ENCODE results near the gene ACAD10. TPM values are rescaled to one million over a fixed set of nuclear protein-coding genes. Genes with fewer than 3 reads are reported as not detected.

The ACAD10 gene
- total RNA-seq, 1 donor from 2014 or later: 27.3 TPM

DNA sequence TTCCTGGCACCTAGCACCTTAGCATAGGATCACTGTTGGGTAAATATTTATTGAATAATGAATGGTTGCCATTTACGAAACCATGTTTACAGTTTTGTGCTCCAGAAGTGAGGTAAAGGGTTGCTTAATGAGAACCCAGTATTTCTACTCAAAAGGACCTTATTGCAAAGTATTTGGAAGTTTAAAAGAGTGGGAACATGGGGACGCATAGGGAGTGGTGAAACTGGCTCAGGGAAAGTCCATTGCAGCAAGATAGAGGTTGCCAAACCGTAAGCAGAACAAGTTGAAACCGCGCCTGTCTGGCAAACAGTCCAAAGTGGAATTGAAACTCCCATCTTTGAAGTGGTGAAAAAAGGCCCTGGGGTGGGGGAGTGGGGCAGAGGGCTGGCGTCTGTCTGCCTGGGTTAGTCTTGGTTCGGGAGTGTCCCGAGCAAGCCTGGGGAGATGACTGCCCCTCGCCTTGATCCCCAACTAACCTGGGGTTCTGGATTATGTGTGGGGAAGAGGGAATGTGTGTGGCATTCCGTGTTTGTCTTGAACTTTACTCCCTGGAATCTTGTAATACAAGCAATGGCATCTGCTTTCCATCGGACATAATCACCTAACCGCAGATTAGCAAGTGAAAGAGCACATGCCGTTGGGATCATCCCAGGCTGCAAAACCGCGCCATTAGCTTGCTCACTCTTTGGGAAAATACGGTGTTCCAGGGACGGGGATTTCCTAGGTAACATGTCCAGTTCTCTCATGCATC is 88.1 kb downstream of the ACAD10 start:
- ATAC-seq: peak; percentile 31
- peak; percentile 90 for DNase-seq (ENCODE audit: low spot score)

DNA sequence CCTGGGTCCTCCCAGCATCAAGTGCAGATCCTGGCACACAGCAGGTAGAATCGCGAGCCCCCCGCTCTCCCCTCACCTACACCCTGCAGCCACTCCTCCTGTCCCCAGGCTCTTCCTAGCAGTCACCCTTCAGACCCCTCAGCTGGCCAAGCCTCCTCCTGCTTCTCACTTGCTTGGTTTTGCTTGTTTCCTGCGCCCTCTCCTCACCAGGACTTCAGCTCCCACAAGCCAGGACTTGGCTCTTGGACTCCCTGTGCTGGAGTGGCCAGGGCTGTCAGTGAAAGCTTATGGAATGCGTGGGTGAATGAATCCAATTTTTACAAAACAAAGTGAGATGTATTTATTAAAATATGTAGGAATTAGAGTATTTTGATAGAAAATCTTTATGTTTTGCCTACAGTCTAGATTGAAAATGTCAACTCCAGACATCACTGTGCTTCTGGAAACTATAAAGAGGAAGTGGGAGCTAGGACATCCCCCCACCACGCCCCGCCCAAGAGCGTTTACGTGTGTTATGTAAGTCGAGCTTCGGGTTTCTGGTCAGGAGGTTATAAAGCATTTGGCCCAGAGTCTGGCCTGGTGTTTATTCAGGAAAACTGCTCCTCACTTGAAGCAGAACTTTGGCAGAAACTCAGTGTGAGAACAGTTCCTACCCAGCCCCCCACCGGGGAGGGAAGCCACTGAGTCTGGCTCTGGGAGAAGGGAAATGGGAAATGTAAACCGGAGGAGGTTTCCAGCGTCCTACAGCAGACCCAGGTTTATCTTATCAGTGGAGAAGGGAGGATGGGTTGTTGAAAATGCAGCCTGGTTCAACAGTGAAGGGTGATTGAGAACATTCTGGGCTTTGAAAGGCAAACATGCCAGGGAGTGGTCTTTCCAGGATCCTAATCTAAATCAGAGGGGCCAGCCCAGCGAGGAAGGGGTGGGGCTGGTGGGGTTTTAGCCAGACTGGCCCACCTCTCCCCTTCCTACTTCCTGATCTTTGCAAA is 89.6 kb downstream of the ACAD10 start:
- ATAC-seq: peak; percentile 52
- peak; percentile 94 for DNase-seq (ENCODE audit: low spot score)

DNA sequence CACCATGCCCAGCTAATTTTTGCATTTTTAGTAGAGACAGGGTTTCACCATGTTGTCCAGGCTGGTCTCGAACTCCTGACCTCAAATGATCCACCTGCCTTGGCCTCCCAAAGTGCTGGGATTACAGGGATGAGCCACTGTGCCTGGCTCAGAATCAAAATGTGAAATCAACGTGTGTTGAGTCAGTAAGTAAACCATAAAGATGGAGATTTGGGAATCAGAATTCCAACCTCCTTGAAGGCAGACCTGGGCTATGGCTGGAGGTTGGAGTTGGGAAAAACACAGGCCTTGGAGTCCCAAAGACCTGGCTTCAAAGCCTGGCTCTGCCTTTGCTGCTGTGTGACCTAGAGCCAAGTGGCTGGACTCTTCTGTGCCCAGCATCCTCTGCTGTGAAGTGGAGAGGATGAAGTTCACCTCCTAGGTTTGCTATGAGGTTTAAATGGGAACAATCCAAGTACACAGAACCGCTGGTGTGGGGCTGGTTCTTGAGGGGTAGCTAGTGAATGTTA is 91.0 kb downstream of the ACAD10 start:
- peak; percentile 8 for ATAC-seq

DNA sequence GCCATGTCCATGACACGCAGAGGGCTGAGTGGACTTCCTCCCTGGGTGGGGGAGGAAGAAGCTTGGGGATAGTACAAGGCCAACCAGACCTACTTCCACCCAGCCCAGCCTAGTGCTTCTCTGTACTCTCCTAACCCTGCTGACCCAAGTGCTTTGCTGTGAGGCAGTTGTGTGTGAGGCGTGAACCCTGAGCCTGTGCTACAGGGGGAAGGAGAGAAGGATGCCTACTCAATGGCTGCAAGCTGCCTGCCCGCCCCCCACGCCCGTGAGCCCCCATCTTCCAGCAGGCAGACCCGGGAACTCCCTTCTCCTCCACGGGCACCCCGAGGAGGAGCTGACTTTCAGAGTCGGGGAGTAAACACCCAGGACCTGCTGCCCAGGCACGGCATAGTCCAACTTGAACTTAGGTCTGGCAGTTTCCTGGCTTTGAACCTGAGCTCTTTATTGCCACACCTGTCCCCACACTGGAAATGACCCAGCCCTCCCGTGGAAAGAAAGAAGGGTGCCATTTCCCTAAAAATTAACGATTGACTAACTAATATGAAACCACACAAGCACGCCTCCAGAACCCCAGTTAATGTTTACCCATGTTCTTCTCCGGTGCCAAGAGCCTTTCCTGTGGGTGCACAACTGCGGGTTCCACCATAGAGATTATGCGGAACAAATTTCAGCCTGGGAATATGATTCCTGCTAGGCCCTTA is 91.6 kb downstream of the ACAD10 start:
- DNase-seq (ENCODE audit: low spot score) (peak; percentile 91), ATAC-seq (peak; percentile 59)

More for the DNA sequence above, 91.0 kb downstream of the ACAD10 start:
- DNase-seq (ENCODE audit: low spot score): no peak

DNA sequence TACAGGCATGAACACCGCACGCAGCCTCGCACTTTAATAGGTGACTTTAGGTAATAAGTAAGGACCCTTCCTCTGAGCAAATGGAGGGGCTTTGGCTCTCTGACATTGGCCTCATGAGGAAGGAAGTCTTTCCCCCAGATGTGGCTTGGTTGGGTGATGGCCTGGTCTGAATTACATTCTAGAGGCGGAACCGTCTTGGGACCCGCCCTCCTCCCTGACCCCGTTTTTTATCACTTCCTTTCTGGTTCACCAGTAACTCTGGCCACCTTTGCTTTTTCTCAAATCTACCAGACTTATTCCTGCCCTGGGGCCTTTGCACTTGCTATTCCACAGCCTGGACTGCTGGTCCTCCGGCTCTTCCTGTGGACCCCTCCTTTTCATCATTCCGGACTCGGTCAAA is 94.3 kb downstream of the ACAD10 start:
- ATAC-seq (no peak), DNase-seq (ENCODE audit: low spot score) (no peak)

DNA sequence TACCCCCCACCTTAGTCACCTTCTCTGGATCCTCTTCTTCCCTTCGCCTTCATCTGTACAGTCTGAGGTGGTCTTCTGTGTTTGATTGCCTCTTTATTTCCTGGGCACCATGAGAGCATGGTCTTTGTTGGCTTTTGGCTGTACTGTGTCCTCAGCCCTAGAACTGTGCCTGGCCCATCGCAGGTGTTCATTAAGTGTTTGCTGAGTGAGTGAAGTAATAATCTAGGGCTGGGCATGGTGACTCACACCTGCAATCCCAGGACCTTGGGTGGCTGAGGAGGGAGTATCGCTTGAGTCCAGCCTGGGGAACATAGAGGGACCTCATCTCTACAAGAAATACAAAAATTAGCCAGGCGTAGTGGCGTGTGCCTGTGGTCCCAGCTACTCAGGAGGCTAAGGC is 94.8 kb downstream of the ACAD10 start:
- ATAC-seq (no peak), DNase-seq (ENCODE audit: low spot score) (no peak)

DNA sequence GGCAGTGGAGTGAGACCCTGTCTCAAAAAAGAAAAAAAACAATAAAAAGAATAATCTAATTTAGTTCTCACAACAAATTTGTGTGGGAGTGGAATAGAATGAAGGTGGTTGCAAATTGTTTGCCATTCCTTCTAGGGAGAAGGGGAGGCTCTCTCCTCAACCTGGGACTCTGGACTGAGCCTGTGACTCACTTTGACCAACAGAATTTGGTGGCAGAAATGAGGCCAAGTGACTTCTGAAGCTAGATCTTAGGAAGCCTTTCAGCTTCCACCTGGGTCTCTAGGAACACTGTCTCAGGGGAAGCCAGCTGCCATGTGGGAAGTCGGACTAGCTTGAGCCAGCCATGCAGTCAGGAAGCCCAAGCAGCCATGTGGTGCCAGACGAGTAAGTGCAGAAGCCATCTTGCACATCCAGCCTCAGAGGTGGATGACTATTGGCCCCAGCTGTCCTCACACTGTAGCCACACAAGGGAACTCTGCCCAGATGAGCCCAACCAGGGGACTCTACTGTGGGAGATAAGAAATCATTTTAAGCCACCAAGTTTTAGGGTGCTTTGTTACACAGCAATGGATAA is 95.3 kb downstream of the ACAD10 start:
- ATAC-seq (no peak), DNase-seq (ENCODE audit: low spot score) (no peak)

DNA sequence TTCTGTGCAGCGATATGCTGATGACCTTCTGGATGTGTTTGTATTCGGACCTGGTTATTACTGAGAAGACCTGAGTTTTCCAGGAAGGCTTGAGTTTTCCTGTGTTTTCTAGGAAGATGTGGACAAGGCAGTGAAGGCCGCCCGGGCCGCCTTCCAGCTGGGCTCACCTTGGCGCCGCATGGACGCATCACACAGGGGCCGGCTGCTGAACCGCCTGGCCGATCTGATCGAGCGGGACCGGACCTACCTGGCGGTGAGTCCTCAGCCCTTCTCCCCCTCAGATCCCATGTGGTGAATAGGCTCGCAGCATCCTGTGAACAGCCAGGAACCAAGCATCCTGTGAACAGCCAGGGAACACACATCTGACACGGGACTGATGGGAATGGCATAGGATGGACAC is 97.2 kb downstream of the ACAD10 start:
- DNase-seq (ENCODE audit: low spot score) (no peak), ATAC-seq (peak; percentile 6)

DNA sequence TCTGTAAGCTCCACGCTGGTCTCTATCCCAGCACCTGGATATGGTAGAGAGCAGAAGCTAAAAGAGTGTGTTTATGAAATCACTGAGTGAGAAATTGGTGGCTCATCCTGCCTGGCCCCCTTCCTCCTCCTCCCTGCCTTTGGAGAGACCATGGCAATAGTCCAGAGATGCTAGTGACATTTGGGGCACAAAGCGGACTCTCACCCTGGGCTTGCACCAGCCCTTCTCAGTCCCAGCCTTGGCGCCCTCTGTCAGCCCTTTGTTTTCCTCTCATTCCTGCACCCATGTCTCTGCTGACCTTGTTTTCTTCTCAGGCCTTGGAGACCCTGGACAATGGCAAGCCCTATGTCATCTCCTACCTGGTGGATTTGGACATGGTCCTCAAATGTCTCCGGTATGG is 99.1 kb downstream of the ACAD10 start:
- DNase-seq (ENCODE audit: low spot score): peak; percentile 79

DNA sequence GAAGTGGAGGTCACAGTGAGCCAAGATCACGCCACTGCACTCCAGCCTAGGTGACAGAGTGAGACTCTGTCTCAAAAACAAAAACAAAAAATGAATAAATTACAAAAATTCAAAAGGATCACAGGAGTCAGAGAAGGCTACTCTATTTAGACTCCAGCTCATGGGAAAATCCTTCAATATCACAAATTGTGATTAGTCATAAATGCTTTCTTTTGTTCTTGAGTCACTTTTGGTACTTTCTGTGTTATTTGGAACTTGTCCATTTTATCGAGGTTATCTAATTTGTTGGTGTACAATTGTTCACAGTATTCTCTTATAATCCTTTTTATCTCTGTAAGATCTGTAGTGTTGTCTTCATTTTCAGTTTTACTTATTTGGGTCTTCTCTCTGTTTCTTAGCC is 99.8 kb downstream of the ACAD10 start:
- DNase-seq (ENCODE audit: low spot score): no peak
- ATAC-seq: no peak

More for the DNA sequence above, 99.1 kb downstream of the ACAD10 start:
- peak; percentile 41 for ATAC-seq

DNA sequence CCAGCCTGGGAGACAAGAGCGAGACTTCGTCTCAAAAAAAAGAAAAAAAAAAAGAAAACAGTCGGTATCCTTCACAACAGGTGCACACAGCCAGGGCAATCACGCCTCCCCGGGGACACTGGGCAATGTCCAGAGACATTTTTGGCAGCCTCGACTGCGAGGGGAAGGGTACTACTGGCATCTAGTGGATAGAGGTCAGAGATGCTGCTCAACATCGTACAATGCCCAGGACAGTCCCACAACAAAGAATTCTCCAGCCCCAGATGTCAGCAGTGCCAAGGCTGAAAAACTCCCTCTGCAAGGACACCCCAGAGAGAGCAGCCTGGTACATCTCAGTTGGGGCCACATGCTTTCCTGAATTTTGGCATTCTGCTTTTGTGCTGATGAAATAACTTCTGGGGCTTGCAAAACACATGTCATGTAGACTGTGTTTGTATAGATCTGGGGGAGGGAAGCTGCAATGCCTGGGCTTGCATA is 102.4 kb downstream of the ACAD10 start:
- peak; percentile 94 for DNase-seq (ENCODE audit: low spot score)

DNA sequence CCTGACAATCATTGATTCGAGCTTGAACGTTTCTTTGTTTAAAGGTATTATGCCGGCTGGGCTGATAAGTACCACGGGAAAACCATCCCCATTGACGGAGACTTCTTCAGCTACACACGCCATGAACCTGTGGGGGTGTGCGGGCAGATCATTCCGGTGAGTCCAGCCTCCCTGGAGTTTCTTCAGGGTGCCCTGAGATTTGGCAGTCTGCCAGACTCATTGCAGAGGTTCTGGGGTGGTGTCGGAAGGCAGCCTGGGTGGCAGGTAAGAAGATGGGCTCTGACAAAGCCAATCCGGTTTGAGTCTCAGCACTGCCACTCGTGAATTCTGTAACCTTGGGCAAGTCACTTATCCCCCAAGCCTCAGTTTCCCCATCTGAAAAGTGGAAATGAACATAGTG is 103.9 kb downstream of the ACAD10 start:
- ATAC-seq: no peak

More for the DNA sequence above, 102.4 kb downstream of the ACAD10 start:
- ATAC-seq: peak; percentile 51

DNA sequence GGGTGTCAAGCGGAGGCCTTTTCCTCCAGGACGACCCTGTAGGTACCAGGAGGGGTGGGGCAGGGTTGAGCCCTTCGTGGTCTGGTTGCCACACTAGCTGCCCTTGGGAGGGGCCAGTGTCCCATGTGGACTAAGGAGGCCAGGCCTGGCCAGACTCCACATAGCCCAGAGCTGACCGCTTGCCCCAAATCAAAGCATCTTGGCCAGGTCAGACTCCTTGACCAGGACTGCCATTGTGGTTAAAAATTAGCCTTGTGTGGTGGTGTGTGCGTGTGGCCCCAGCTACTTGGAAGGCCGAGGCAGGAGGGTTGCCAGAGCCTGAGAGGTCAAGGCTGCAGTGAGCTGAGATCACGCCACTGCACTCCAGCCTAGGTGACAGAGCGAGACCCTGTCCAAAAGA is 105.7 kb downstream of the ACAD10 start:
- peak; percentile 94 for DNase-seq (ENCODE audit: low spot score)
- ATAC-seq: peak; percentile 56

More for the DNA sequence above, 103.9 kb downstream of the ACAD10 start:
- no peak for DNase-seq (ENCODE audit: low spot score)

DNA sequence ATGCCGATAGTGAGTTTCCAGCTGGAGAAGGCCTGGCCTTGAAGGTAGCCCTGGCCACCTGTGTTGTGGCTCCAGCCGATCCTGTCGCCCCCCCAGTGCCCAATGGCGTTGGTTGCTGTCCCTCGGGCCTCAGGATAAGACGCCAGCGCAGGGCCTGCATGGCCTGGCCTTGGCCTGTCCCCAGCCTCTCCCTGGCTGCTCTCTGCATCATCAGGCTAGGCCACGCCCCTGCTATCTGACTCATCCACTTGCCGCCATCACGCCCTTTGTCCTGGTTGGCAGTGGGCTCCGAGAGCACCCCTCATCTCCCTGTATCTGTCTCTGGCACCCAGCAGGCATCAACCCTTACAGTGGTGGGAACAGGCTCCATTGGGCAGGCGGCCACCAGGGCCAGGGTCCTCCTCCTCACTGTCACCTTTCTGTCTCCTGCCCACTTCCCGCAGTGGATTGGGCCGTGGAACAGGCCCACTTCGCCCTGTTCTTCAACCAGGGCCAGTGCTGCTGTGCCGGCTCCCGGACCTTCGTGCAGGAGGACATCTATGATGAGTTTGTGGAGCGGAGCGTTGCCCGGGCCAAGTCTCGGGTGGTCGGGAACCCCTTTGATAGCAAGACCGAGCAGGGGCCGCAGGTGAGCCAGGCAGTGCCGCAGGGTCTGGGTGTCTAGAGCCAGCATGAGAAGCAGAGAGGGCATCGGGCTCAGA is 106.5 kb downstream of the ACAD10 start:
- DNase-seq (ENCODE audit: low spot score) (peak; percentile 85), ATAC-seq (peak; percentile 56)

DNA sequence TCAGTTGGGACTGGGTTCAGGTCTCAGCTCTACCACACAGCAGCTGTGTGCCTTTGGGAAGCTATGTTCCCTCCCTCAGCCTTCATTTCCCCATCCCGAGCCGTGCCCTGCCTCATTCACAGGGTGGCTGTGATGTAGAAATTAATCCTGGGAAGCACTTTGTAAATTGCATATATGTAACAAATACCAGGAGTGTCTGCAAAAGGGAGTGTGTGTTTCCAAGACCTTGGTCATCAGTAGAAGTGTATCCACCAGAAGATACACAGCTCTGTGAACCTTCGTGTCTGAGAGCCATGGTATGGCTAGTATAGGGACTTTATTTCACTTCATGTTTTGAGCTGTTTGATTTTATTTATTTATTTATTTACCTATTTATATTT is 107.0 kb downstream of the ACAD10 start:
- ATAC-seq: no peak

DNA sequence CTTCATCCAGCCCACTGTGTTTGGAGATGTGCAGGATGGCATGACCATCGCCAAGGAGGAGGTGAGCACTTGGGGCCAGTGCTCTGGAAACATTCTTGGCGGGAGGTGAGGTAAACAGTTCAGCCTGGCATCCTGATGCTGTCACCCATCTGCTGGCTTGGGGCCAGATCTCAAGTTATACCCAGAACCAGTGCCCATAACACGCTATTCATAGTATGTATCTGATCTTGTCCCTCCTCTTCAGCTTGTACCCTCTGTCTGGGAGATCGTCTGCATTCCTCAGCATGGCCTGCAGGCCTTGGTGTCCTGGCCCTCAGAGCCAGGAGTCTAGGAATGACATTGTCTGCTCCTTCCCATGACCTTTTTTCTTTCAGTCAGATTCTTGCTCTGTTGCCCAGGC is 112.3 kb downstream of the ACAD10 start:
- ATAC-seq: peak; percentile 19
- DNase-seq (ENCODE audit: low spot score): no peak

More for the DNA sequence above, 107.0 kb downstream of the ACAD10 start:
- DNase-seq (ENCODE audit: low spot score): no peak

DNA sequence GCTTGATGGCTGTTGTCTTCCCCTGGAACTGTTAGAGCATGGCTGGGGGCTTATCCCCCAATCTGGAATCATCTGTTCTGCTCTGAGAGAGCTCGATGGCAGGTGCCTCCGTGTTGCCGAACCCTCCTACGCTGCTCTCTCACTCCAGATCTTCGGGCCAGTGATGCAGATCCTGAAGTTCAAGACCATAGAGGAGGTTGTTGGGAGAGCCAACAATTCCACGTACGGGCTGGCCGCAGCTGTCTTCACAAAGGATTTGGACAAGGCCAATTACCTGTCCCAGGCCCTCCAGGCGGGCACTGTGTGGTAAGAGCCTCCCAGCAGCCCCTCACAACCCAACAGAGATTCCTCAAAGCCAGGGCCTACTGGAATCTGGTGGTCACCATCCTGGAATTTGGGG is 113.9 kb downstream of the ACAD10 start:
- ATAC-seq: peak; percentile 4

DNA sequence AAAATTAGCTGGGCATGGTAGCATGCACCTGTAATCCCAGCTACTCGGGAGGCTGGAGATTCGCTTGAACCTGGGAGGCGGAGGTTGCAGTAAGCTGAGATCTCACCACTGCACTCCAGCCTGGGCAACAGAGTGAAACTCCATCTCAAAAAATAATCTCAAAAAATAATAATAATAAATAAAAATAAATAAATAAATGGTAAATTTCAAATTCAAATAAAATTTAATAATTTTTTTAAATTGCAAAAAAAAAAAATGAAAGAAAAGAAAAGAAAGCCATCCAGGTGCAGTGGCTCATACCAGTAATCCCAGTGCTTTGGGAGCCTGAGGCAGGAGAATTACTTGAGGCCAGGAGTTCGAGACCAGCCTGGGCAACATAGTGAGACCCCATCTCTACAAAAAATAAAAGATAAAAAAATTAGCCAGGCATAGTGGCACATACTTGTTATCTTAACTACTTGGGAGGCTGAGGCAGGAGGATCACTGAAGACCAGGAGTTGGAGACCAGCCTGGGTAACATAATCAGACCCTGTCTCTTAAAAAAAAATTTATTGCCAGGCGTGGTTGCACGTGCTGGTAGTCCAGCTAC is 117.3 kb downstream of the ACAD10 start:
- DNase-seq (ENCODE audit: low spot score) (no peak), ATAC-seq (no peak)

More for the DNA sequence above, 113.9 kb downstream of the ACAD10 start:
- no peak for DNase-seq (ENCODE audit: low spot score)

DNA sequence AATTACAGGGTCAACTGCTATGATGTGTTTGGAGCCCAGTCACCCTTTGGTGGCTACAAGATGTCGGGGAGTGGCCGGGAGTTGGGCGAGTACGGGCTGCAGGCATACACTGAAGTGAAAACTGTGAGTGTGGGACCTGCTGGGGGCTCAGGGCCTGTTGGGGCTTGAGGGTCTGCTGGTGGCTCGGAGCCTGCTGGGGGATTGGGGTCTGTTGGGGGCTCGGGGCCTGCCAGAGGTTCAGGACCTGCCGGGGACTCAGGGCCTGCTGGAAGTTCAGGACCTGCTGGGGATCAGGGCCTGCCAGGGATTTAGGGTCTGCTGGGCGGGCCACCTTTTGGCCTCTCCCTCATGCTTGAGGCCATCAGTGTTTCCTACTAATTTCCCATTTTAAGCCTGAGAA is 118.0 kb downstream of the ACAD10 start:
- DNase-seq (ENCODE audit: low spot score) (no peak), ATAC-seq (no peak)

Measured in left lobe of liver (tissue), 2 donors.